ENCODE measurements around the gene NDUFA9. TPM values are rescaled to one million over a fixed set of nuclear protein-coding genes. Genes with fewer than 3 reads are reported as not detected.

Gene NDUFA9
- total RNA-seq, 2 experiments from 2014 or later, result 72.0 to 123 TPM

DNA sequence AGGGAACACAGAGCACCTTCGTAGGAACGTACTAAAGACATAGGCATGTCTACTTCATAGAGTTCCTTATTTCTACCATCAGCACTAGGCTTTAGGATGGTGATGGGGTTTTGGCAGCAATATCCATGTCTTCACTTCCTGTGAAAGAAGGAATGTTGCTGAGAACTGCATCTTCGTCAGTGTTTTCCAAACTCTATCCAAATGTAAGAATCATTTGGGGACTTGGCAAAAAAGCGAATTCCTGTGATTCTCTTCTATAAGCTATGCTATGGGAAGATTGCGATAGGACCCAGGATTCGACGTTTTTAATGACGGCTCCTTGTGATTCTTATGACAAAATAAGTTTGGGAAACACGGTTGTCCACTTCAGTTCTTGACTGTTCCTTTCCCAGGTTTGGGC is 39.8 kb upstream of the NDUFA9 start:
- H3K36me3 ChIP-seq (ENCODE audit: insufficient read depth, low read length), result peaks cover 25% of the 10 kb centered on the region
- intact Hi-C loops (cut with micrococcal nuclease; ENCODE audit: unreplicated experiment), result no loop called here
- H3K9me2 ChIP-seq (ENCODE audit: insufficient read depth, low read length), result no peaks in the 10 kb centered on the region
- no peaks in the 10 kb centered on the region for H3K4me1 ChIP-seq (ENCODE audit: insufficient read depth, low read length, poor library complexity, severe bottlenecking)
- DNase-seq (ENCODE audit: low spot score), result no peak
- no peak overlapping the region for H3K4me2 ChIP-seq (ENCODE audit: low read length)
- no peak overlapping the region for H3K27ac ChIP-seq (ENCODE audit: low read depth, low read length, poor library complexity, severe bottlenecking)
- BruUV-seq (replicated peaks), result no TSS peak
- no peak for TF ChIP-seq EZH2phosphoT487 (IDR thresholded peaks at IDR 0.05; ENCODE audit: borderline replicate concordance, low read depth, low read length)
- TF ChIP-seq, protein P1, sequence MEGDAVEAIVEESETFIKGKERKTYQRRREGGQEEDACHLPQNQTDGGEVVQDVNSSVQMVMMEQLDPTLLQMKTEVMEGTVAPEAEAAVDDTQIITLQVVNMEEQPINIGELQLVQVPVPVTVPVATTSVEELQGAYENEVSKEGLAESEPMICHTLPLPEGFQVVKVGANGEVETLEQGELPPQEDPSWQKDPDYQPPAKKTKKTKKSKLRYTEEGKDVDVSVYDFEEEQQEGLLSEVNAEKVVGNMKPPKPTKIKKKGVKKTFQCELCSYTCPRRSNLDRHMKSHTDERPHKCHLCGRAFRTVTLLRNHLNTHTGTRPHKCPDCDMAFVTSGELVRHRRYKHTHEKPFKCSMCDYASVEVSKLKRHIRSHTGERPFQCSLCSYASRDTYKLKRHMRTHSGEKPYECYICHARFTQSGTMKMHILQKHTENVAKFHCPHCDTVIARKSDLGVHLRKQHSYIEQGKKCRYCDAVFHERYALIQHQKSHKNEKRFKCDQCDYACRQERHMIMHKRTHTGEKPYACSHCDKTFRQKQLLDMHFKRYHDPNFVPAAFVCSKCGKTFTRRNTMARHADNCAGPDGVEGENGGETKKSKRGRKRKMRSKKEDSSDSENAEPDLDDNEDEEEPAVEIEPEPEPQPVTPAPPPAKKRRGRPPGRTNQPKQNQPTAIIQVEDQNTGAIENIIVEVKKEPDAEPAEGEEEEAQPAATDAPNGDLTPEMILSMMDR (conservative IDR thresholded peaks at IDR 0.05; ENCODE audit: low read length), result no peak
- H3K9me3 ChIP-seq (ENCODE audit: low read length), result no peaks in the 10 kb centered on the region
- no peaks in the 10 kb centered on the region for H4K20me1 ChIP-seq (ENCODE audit: insufficient read depth, low read length)
- CTCF ChIA-PET (ENCODE audit: unreplicated experiment), result no interaction called here
- peaks cover 14% of the 10 kb centered on the region; the same call in 1 of the 2 replicates for H3K79me2 ChIP-seq (ENCODE audit: insufficient read depth, low read depth, low read length)
- no peak overlapping the region for H3K4me3 ChIP-seq (ENCODE audit: low read depth, low read length, poor library complexity, severe bottlenecking)
- no peak overlapping the region for H2AFZ ChIP-seq (ENCODE audit: low read length)
- POLR2A ChIA-PET, result interaction anchor here (1.7 kb wide), 1 partner anchor 35 kb away, joined by 4 read pairs; no protein-coding TSS in a partner anchor

DNA sequence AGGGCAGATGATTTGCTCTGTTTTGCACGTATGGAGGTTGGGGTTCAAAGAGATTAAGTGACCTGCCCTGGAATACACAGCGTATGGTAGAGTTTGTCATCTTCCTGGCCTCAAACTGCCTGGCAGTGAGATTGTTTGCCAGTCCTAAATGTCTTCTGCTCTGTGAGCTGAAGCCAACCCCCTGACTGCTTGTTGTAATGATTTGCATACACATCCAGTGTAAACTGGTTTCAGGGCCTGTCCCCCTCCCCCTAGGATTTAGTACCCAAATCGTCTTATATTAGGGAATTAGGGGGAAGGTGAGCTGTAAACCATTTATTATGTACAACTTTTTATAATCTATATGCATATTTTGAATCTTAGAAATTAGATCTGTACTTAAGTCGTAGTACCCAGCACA is 38.4 kb upstream of the NDUFA9 start:
- Histone ChIP-seq H3K36me3 (ENCODE audit: insufficient read depth, low read length) (peaks cover 33% of the 10 kb centered on the region), H2AFZ (ENCODE audit: low read length) (no peak overlapping the region), H3K79me2 (ENCODE audit: insufficient read depth, low read depth, low read length) (peaks cover 8% of the 10 kb centered on the region; the same call in 1 of the 2 replicates), H3K4me3 (ENCODE audit: low read depth, low read length, poor library complexity, severe bottlenecking) (no peak overlapping the region), H4K20me1 (ENCODE audit: insufficient read depth, low read length) (no peaks in the 10 kb centered on the region), H3K4me2 (ENCODE audit: low read length) (no peak overlapping the region), H3K4me1 (ENCODE audit: insufficient read depth, low read length, poor library complexity, severe bottlenecking) (no peaks in the 10 kb centered on the region), H3K27ac (ENCODE audit: low read depth, low read length, poor library complexity, severe bottlenecking) (no peak overlapping the region), H3K9me2 (ENCODE audit: insufficient read depth, low read length) (no peaks in the 10 kb centered on the region), H3K9me3 (ENCODE audit: low read length) (no peaks in the 10 kb centered on the region)
- DNase-seq (ENCODE audit: low spot score), result no peak
- TF ChIP-seq EZH2phosphoT487 (IDR thresholded peaks at IDR 0.05; ENCODE audit: borderline replicate concordance, low read depth, low read length), result no peak
- intact Hi-C loops (cut with micrococcal nuclease; ENCODE audit: unreplicated experiment), result no loop called here
- CTCF ChIA-PET (ENCODE audit: unreplicated experiment), result no interaction called here
- POLR2A ChIA-PET, result interaction anchor here (0.9 kb wide), 1 partner anchor 13 kb away, joined by 3 read pairs; no protein-coding TSS in a partner anchor
- BruUV-seq (replicated peaks), result no TSS peak

DNA sequence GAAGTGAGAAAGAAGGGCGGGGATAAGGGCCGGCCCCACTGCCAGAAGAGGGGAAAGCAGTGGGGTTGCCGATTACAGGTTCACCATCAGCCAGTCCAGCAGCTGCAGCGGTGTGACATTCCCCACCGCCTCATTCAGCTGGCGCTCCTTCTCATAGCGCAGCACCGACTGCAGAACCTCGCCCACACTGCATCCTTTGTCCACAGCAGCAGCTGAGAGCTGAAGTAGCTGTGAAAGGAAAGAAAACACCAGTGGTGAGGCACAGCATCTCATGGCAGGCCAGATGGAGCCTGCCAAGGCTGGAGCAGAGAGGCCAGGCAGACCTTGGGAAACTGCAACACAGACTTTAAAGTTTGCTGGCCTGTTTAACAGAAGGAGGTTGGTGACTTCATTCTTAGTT is 33.2 kb upstream of the NDUFA9 start:
- Histone ChIP-seq H3K4me3 (ENCODE audit: low read depth, low read length, poor library complexity, severe bottlenecking) (no peak overlapping the region), H3K27ac (ENCODE audit: low read depth, low read length, poor library complexity, severe bottlenecking) (no peak overlapping the region), H3K9me3 (ENCODE audit: low read length) (no peaks in the 10 kb centered on the region), H4K20me1 (ENCODE audit: insufficient read depth, low read length) (no peaks in the 10 kb centered on the region), H3K9me2 (ENCODE audit: insufficient read depth, low read length) (no peaks in the 10 kb centered on the region), H3K79me2 (ENCODE audit: insufficient read depth, low read depth, low read length) (no peaks in the 10 kb centered on the region), H2AFZ (ENCODE audit: low read length) (no peak overlapping the region), H3K4me2 (ENCODE audit: low read length) (no peak overlapping the region), H3K4me1 (ENCODE audit: insufficient read depth, low read length, poor library complexity, severe bottlenecking) (no peaks in the 10 kb centered on the region), H3K36me3 (ENCODE audit: insufficient read depth, low read length) (peaks cover 30% of the 10 kb centered on the region)
- intact Hi-C loops (cut with micrococcal nuclease; ENCODE audit: unreplicated experiment), result no loop called here
- no peak for TF ChIP-seq EZH2phosphoT487 (IDR thresholded peaks at IDR 0.05; ENCODE audit: borderline replicate concordance, low read depth, low read length)
- TF ChIP-seq, protein P1 (conservative IDR thresholded peaks at IDR 0.05; ENCODE audit: low read length), result no peak
- ChIA-PET CTCF (ENCODE audit: unreplicated experiment) (no interaction called here), POLR2A (no interaction called here)
- BruUV-seq (replicated peaks), result no TSS peak
- DNase-seq (ENCODE audit: low spot score), result no peak
